Fibroblast of the aortic adventitia (primary cell): ENCODE data around the gene SVOP. TPM values are rescaled to one million over a fixed set of nuclear protein-coding genes. Genes with fewer than 3 reads are reported as not detected.
A peak's percentile ranks its signal among the peaks of the same experiment; 100 is the strongest.
"Not testable (repeated sequence)": the region's sequence is repeated elsewhere in the genome, so short reads cannot be mapped to it uniquely, and the experiment has no call there.

Source experiments
- DNase-seq: peaks from one replicate; pipeline ENCODE4 v3.0.0-alpha.2; 2010; ENCODE audit warnings: low read depth
- H3K4me3 ChIP-seq: 2 replicates; pipeline ENCODE4 v1.5.1; 2011; ENCODE audit warnings: low read depth, mild to moderate bottlenecking, control low read depth, low read length, moderate library complexity
- CTCF ChIP-seq: IDR thresholded peaks from 2 replicates; pipeline ENCODE4 v1.5.1; 2011; ENCODE audit warnings: mild to moderate bottlenecking, low read length, control low read depth, inconsistent platforms; ENCODE audit not compliant: insufficient read depth
- total RNA-seq: library from RNA; depleted of rRNA; stranded (reverse); fragments of >200 nt; gene quantifications from 2 replicates; pipeline ENCODE4 v1.2.3, GENCODE V29; 2012; ENCODE audit warnings: low replicate concordance

The SVOP gene
- total RNA-seq, 1 donor, result not detected

DNA sequence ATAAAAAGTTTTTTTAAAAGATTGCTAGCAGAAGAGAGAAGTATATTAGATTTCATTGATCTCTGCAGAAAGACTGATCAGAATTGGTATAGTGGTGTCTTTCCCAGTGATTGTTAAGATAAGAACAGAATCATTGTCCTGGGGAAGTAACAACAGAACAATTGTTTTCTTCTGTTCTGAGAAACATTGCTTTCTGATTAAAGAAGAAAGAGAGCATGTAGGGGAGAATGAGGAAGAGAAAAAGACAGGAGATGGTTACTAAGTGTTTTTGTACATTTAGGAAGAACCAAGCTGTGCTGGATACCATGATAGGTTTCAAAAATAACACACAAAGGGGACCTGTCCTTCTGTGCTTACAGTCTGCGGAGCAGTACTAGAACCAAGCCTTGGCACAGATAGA lies 36.5 kb upstream of the SVOP start:
- no peak for DNase-seq
- no peak overlapping the region for H3K4me3 ChIP-seq
- TF ChIP-seq CTCF, result no peak

DNA sequence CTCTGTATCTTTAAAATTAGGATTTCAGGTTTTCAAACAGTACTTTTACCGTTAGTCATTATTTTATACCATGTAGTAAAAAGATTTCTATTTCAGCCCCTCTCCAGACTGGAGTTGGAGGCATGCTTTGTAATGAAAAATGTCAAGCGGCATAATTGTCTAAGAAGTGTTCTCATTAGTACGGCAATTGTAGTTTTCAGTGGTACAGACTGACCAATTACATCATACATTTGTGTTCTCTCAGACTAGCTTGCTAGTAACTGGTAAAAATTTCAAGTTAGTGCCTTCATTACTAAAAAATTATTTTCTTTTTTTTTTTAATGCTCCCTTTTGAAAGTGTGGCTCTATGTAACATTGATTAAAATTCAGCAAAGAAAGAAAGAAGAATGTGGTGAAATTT lies 36.0 kb upstream of the SVOP start:
- TF ChIP-seq CTCF, result no peak
- no peak for DNase-seq
- no peak overlapping the region for H3K4me3 ChIP-seq

- no peak for TF ChIP-seq CTCF
- H3K4me3 ChIP-seq, result no peak overlapping the region
- DNase-seq, result no peak
These were observed 33.7 kb upstream of the SVOP start for GRCh38 chr12:109054520-109054919.

DNA sequence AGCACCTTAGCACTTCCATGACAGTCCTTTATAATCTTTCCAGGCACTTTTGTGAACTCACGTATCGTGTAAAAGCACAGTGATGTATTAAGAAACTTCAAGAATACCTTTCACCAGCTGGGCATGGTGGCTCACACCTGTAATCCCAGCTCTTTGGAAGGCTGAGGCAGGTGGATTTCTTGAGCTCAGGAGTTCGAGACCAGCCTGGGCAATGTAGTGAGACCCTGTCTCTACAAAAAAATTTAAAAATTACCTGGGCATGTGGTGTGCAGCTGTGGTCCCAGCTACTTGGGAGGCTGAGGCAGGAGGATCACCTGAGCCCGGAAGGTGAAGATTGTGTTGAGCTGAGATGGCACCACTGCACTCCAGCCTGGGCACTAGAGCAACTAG lies 33.3 kb upstream of the SVOP start:
- DNase-seq, result not testable (repeated sequence)
- H3K4me3 ChIP-seq, result peak overlapping the region; percentile 79

DNA sequence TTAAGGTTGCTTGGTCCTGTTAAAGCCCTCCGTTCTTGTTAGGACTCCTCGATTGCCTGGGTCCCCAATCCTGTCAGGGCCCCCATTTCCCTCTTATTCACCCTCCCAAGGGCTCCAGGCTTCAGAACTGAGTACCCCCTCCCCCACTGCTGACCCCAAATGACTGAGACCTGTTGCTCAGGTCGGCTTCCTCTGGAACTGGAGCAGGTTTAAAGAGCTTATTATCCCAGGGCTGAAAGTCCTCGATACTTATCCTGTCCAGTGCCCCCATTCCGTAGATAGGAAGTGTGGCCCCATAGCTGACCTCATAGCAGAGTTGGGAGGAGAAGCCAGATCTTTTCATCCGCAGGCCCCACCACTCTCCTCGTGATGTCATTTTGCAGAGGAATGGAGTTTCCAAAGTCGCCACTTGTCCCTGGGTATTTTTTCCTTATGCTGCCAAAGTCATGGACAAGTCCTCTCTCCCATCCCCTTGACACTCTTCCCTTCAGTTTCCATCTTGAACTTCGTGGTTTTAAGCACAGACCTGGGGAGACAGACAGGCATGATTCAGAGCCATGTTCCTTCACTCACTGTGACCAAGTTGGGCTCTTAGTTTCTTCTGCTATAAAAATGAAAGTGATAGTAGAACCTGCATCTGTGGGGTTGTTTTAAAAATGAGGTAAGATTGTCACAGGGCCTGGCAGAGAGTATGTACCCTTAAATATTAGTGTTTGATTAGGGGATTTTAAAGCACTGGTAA lies 32.7 kb upstream of the SVOP start:
- peak overlapping the region; percentile 79 for H3K4me3 ChIP-seq
- DNase-seq, result peak; percentile 3
- TF ChIP-seq CTCF, result no peak

- H3K4me3 ChIP-seq, result peak within 1 kb of the TSS; percentile 79
- DNase-seq, result peak; percentile 91
- TF ChIP-seq CTCF, result no peak
These were observed 31.8 kb upstream of the SVOP start, which contains the start of gene USP30 for GRCh38 chr12:109052414-109053323. TSS of gene USP30 (plus strand) at chr12:109052576. CDS start at chr12:109052679, 103 bp downstream.

DNA sequence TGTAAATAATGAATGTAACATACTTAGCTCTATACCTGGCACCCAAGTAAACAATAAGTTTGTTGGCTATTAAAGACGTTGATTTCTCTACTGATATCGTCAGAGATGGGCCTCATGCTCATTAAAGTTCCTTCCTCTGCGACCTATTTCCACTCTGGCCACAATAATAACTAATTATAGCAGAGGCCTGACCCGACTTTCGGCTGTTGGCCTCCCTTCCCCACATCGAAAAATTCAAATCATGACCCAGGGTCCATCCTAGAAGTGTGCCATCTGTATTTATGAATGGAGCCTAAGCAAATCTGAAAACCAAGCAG lies 31.2 kb upstream of the SVOP start:
- H3K4me3 ChIP-seq, result peak overlapping the region; percentile 79
- no peak for DNase-seq
- TF ChIP-seq CTCF, result no peak

- not testable (repeated sequence) for DNase-seq, H3K4me3 ChIP-seq
These were observed 28.9 kb upstream of the SVOP start for GRCh38 chr12:109049794-109050193.

DNA sequence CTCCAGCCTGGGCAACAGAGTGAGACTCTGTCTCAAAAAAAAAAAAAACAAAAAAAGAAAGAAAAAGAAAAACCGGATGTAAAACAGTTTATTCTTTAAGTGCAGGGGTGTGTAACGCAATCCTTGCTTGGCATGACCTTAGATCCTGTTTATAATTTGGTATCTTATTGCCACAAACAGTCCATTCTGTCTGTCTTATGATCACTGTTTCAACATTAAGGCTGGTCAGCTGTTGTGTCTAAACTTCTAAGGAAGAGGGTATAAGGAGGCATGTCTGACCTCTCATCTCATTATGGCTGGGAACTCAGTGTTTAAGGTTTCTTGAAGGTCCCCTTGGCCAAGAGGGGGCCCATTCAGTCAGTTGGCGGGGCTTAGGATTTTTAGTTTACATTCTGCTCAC lies 27.8 kb upstream of the SVOP start:
- DNase-seq, H3K4me3 ChIP-seq: not testable (repeated sequence)
